Measurements from ENCODE around the gene LDB2. TPM values are rescaled to one million over a fixed set of nuclear protein-coding genes. Genes with fewer than 3 reads are reported as not detected.
A peak's percentile ranks its signal among the peaks of the same experiment; 100 is the strongest.

The LDB2 gene
- total RNA-seq, 1 donor from 2014 or later, result 31.5 TPM

DNA sequence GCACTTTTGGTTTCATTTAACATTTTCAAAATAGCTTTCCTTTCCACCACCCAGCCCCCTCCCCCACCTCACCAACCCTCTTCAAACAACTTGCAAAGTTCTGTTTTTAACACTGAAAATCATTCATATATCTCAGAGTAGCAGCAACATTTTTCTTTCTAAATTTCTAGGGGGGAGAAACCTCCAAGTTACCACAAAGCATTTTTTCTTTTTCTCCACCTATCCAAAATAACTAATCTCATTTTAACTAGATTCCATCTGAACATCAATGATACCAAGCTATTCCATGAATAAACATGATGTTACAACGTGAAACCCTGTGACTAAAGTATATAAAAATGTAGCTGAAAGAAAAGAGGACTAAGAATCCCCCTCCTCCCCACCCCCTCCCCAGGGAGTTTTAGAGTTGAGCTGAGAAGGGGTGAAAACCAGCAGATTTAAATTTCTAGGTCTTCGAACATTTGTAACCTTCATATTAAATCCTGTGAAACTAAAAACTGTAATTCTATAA is 5.2 kb downstream of the LDB2 start:
- Mint-ChIP-seq H3K4me1 (ENCODE audit: unreplicated experiment) (peaks cover 29% of the 10 kb centered on the region), H3K4me3 (peak overlapping the region; percentile 69), H3K36me3 (peaks cover 3% of the 10 kb centered on the region), H3K27me3 (peaks cover 15% of the 10 kb centered on the region), H3K9me3 (peaks cover 4% of the 10 kb centered on the region), H3K27ac (no peak overlapping the region)
- no peak for DNase-seq (ENCODE audit: extremely low spot score, unreplicated experiment)
- TF ChIP-seq, protein P1, sequence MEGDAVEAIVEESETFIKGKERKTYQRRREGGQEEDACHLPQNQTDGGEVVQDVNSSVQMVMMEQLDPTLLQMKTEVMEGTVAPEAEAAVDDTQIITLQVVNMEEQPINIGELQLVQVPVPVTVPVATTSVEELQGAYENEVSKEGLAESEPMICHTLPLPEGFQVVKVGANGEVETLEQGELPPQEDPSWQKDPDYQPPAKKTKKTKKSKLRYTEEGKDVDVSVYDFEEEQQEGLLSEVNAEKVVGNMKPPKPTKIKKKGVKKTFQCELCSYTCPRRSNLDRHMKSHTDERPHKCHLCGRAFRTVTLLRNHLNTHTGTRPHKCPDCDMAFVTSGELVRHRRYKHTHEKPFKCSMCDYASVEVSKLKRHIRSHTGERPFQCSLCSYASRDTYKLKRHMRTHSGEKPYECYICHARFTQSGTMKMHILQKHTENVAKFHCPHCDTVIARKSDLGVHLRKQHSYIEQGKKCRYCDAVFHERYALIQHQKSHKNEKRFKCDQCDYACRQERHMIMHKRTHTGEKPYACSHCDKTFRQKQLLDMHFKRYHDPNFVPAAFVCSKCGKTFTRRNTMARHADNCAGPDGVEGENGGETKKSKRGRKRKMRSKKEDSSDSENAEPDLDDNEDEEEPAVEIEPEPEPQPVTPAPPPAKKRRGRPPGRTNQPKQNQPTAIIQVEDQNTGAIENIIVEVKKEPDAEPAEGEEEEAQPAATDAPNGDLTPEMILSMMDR (conservative IDR thresholded peaks at IDR 0.05), result no peak

DNA sequence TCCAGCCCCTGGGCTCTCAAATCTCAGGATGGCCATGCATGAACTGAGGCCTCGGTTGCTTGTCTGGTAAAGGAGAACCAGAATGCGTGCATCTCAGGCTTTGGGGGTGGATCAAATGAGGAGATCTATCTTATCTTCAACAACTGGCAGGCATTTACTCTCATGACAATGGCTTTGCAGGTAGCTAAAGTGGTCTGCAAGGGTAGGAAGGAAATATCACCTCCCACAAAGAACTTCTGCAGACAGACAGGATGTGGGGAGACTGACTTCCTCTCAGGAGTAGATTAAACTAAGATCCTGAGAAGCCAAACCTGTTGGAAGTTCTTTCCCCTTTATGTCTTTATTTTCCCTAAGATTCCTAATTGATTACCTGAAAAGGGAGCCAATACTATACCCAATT is 7.8 kb downstream of the LDB2 start:
- H3K36me3 Mint-ChIP-seq, result peaks cover 3% of the 10 kb centered on the region
- no peak for DNase-seq (ENCODE audit: extremely low spot score, unreplicated experiment)
- H3K27ac Mint-ChIP-seq, result no peak overlapping the region

DNA sequence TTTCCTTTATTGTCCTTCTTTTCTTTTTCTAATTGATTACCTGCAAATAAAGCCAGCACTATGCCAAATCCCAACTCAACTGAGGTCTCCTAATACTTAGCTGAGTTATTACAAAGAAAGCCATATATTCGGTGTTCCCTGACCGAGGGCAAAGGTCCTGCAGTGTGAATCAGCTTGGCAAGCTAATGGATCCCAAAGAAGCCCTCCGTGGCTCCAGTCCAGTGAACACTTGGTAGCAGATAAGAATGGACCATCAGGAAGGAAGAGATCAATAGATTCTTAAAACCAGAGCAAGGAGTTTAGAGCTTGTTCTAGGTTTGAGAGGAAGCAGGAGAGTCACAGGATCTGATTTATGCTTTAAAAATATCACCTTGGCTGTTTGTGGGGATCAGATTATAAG is 8.5 kb downstream of the LDB2 start:
- no peak for DNase-seq (ENCODE audit: extremely low spot score, unreplicated experiment)
- Mint-ChIP-seq H3K27ac (no peak overlapping the region), H3K36me3 (peaks cover 3% of the 10 kb centered on the region), H3K4me1 (ENCODE audit: unreplicated experiment) (peaks cover 20% of the 10 kb centered on the region), H3K27me3 (no peaks in the 10 kb centered on the region), H3K9me3 (peaks cover 4% of the 10 kb centered on the region), H3K4me3 (no peak overlapping the region)
- TF ChIP-seq, protein P1 (conservative IDR thresholded peaks at IDR 0.05), result no peak

More for the DNA sequence above, 7.8 kb downstream of the LDB2 start:
- Mint-ChIP-seq H3K9me3 (peaks cover 4% of the 10 kb centered on the region), H3K4me3 (no peak overlapping the region), H3K27me3 (no peaks in the 10 kb centered on the region), H3K4me1 (ENCODE audit: unreplicated experiment) (peaks cover 20% of the 10 kb centered on the region)
- TF ChIP-seq, protein P1 (conservative IDR thresholded peaks at IDR 0.05), result no peak

DNA sequence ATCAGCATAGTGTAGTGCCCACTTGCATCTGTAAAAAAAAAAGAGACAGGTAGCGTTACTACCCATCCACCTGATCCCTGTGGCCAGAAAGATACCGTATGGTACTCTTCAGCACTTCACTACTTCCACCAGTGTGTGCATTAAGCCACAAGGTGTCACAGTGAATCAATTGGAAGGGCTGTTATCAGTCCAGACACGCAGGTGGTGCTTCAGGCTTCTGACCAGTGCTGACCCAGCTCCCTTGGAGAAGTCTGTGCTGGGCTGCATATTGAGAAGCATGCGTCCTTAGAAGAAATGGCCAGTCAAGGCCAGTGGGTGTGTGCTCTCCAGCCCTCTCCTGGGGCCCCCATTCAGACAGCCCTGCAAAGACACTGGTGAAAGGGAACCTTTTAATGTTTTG is 10.6 kb downstream of the LDB2 start:
- Mint-ChIP-seq H3K4me3 (no peak overlapping the region), H3K36me3 (peaks cover 7% of the 10 kb centered on the region), H3K4me1 (ENCODE audit: unreplicated experiment) (peaks cover 13% of the 10 kb centered on the region), H3K27ac (no peak overlapping the region), H3K27me3 (no peaks in the 10 kb centered on the region), H3K9me3 (peaks cover 4% of the 10 kb centered on the region)
- TF ChIP-seq, protein P1 (conservative IDR thresholded peaks at IDR 0.05), result no peak
- no peak for DNase-seq (ENCODE audit: extremely low spot score, unreplicated experiment)

DNA sequence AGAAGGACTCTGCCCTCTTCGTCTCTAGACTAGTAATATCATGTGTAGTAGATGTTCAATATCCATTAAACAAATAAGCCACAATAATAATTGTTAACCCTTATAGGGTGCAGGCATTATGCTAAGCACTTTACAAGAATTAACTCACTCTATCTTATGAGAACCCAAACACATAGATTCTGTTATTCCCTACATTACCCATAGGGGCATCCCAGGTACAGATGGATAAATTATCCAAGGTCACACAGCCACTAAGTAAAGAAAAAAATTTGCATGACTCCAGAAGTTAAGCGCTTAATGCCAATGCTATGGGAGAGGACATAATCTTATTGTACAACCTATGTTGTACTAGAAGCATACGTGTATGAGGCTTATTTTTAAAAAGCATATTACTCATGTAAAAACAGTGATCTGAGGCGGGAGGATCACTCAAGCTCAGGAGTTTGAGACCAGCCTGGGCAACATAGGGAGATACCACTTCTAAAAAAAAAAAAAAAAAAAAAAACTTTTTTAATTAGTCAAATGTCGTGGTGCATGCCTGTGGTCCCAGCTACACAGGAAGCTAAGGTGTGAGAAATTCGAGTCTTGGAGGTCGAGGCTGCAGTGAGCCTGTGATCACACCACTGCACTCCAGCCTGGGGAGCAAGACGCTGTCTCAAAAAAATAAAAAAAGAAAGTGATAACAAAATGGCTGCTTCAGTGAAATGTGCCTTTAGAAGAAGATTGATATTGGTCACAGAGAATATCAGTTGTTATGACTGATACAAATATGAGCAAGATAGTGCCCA is 13.6 kb downstream of the LDB2 start:
- Mint-ChIP-seq H3K27me3 (no peaks in the 10 kb centered on the region), H3K9me3 (peaks cover 5% of the 10 kb centered on the region), H3K27ac (no peak overlapping the region), H3K36me3 (peaks cover 13% of the 10 kb centered on the region), H3K4me3 (no peak overlapping the region), H3K4me1 (ENCODE audit: unreplicated experiment) (peaks cover 8% of the 10 kb centered on the region)
- no peak for DNase-seq (ENCODE audit: extremely low spot score, unreplicated experiment)
- TF ChIP-seq, protein P1 (conservative IDR thresholded peaks at IDR 0.05), result peak; percentile 52
